ENCODE results near the gene WWC2.

Gene WWC2

GRCh38 chr4:183098723-183099536, at the start of gene WWC2:
Gene WWC2, plus strand, starts transcription at chr4:183099257. Its CDS starts 235 bp downstream, at chr4:183099492.
- no peak for FAIRE-seq
- DNase-seq (ENCODE audit: insufficient read length, low spot score), result peak; percentile 61
- TF ChIP-seq POLR2A (IDR thresholded peaks at IDR 0.05; ENCODE audit: low read depth, low read length), result peak; percentile 68

- no peak for DNase-seq (ENCODE audit: insufficient read length, low spot score)
- no peak for TF ChIP-seq POLR2A (IDR thresholded peaks at IDR 0.05; ENCODE audit: low read depth, low read length)
- FAIRE-seq, result no peak
Measured at GRCh38 chr4:183053681-183054080, 45.4 kb upstream of the WWC2 start.

- DNase-seq (ENCODE audit: insufficient read length, low spot score), result no peak
- FAIRE-seq, result no peak
Measured at GRCh38 chr4:183057255-183057654, 41.8 kb upstream of the WWC2 start.

GRCh38 chr4:183059797-183060196, 39.3 kb upstream of the WWC2 start:
- TF ChIP-seq POLR2A (IDR thresholded peaks at IDR 0.05; ENCODE audit: low read depth, low read length), result no peak
- DNase-seq (ENCODE audit: insufficient read length, low spot score) (no peak), FAIRE-seq (no peak)

More at GRCh38 chr4:183057255-183057654, 41.8 kb upstream of the WWC2 start:
- no peak for TF ChIP-seq POLR2A (IDR thresholded peaks at IDR 0.05; ENCODE audit: low read depth, low read length)

- FAIRE-seq (no peak), DNase-seq (ENCODE audit: insufficient read length, low spot score) (no peak)
- TF ChIP-seq POLR2A (IDR thresholded peaks at IDR 0.05; ENCODE audit: low read depth, low read length), result no peak
Measured at GRCh38 chr4:183068502-183068901, 30.6 kb upstream of the WWC2 start.

- no peak for TF ChIP-seq POLR2A (IDR thresholded peaks at IDR 0.05; ENCODE audit: low read depth, low read length)
- FAIRE-seq, result no peak
- no peak for DNase-seq (ENCODE audit: insufficient read length, low spot score)
Measured at GRCh38 chr4:183071222-183071621, 27.8 kb upstream of the WWC2 start.

GRCh38 chr4:183072176-183072575, 26.9 kb upstream of the WWC2 start:
- TF ChIP-seq POLR2A (IDR thresholded peaks at IDR 0.05; ENCODE audit: low read depth, low read length), result no peak
- DNase-seq (ENCODE audit: insufficient read length, low spot score), result no peak
- FAIRE-seq, result no peak

GRCh38 chr4:183073838-183074145, 25.3 kb upstream of the WWC2 start:
- DNase-seq (ENCODE audit: insufficient read length, low spot score), result no peak
- TF ChIP-seq POLR2A (IDR thresholded peaks at IDR 0.05; ENCODE audit: low read depth, low read length), result no peak
- FAIRE-seq, result no peak

GRCh38 chr4:183074288-183074990, 24.6 kb upstream of the WWC2 start:
- DNase-seq (ENCODE audit: insufficient read length, low spot score) (no peak), FAIRE-seq (no peak)
- TF ChIP-seq POLR2A (IDR thresholded peaks at IDR 0.05; ENCODE audit: low read depth, low read length), result no peak

- TF ChIP-seq POLR2A (IDR thresholded peaks at IDR 0.05; ENCODE audit: low read depth, low read length), result no peak
- FAIRE-seq (no peak), DNase-seq (ENCODE audit: insufficient read length, low spot score) (no peak)
Measured at GRCh38 chr4:183078634-183079033, 20.4 kb upstream of the WWC2 start.

- TF ChIP-seq POLR2A (IDR thresholded peaks at IDR 0.05; ENCODE audit: low read depth, low read length), result no peak
- FAIRE-seq, result no peak
- no peak for DNase-seq (ENCODE audit: insufficient read length, low spot score)
Measured at GRCh38 chr4:183080372-183081115, 18.5 kb upstream of the WWC2 start.

- TF ChIP-seq POLR2A (IDR thresholded peaks at IDR 0.05; ENCODE audit: low read depth, low read length), result no peak
- DNase-seq (ENCODE audit: insufficient read length, low spot score) (no peak), FAIRE-seq (no peak)
Measured at GRCh38 chr4:183081116-183081469, 18.0 kb upstream of the WWC2 start.

GRCh38 chr4:183082053-183082452, 17.0 kb upstream of the WWC2 start:
- DNase-seq (ENCODE audit: insufficient read length, low spot score) (no peak), FAIRE-seq (no peak)
- TF ChIP-seq POLR2A (IDR thresholded peaks at IDR 0.05; ENCODE audit: low read depth, low read length), result no peak

GRCh38 chr4:183094393-183095198, 4.5 kb upstream of the WWC2 start:
- TF ChIP-seq POLR2A (IDR thresholded peaks at IDR 0.05; ENCODE audit: low read depth, low read length), result no peak
- FAIRE-seq (no peak), DNase-seq (ENCODE audit: insufficient read length, low spot score) (no peak)

All from H54 (cell line).